ELR (cell line): ENCODE measurements around the gene CLSTN1.

Experiments
- DNase-seq: peaks from one replicate; pipeline ENCODE4 v3.0.0-alpha.2; 2015; ENCODE audit warnings: low read depth

CLSTN1 gene

DNA sequence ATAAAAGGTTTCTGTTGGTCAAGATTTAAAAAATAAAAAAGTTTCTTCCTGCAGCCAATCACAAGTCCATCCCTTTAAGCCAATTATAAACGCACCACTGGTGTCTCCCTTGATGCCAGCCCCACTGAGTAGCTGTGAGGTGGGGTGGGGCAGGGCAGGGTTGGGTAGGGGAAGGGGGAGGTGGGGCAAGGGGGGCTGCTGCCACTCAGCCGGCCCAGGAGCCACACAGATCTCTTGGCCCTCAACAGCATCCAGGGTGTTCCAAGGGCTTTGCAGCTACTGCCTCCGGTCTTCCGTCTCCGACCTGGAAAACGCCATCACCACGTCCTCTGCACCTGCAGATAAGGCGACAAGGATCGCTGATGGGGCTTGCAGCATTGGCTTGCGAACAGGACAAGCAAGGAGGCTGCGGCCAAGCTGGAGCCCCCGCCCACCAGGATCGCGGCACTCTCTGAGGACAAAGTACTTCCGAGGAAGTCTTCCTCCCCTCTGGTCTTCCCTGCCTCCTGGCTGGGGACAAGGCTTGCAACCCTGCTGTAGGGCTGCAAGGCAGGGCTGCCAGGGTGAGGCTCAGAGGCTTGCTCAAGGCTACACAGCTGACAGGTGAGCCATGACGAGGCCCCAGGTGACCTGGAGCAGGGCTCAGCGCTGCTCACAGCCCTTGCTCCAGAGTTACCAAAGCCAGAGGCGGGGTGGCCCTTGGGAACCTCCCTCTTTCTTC, 26.8 kb upstream of the CLSTN1 start:
- no peak for DNase-seq

DNA sequence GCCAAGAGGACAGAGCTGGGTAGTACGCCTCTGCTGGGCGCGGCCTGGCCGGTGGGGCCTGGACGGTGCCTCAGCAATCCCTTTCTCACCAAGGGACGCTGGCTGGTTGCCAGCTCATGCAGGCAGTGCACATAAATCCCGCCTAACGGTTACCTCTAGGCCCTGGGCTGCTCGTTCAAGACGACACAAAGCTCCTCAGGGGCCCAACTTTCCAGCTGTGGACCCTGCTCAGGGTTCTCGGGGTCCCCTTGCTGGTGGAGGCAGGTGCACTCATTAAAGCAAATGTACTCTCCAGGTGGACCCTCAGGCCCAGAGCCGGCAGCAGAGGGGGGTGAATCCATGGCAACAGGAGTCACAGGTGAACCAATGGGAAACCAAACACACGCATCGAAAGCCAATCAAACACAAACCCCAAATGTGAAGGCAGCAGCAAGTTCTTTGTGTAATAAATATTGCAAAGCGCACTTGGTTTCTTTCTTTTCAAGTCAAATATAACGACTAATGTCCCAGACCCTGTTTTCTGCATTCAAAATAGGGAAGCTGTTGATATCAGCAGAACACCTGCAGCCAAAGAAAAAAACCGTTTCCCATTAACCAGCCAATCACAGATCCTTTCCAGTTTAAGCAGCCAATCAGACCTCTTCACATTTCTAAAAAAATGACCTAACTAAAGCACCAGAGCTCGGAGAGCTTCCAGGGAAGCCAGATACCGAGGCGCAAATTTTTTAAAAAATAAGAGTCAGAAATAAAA, 26.1 kb upstream of the CLSTN1 start:
- no peak for DNase-seq

DNA sequence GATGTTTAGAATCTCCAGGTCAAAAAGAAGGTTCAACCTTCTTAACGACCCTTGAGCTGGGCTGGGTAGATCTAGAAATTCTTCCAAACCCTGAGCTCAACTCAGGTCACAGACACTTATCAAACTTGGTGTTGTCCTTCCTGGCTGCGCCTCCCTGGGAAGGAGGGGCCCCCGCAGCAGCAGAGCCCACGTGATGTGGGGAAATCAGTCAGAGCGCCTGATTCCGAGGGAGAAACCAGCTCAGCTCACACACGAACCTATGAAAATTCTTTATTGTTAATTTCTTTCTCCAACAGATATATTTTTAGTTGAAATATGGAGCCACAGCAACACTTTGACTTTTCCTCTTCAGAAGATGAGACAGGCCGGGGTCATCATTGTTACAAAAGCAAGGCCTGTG, 24.3 kb upstream of the CLSTN1 start:
- DNase-seq = no peak

DNA sequence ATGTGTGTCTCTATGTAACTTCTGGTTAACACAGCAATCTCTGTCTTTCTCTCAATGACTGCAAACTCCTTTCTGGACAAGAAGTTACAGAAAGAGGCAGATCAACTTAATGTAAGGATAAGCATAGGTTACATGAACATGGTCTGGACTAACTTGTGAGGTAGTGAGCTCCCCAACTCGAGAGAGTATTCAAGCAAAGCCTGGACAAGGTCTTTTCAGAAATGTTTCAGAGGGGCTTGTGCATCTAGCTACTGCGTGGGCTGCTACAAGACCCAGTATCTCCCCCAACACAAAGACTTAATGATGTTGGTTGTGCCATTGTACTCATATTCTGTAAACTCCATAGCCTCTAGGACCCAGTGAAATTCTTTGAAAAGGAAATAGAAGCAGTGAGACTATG, 23.5 kb upstream of the CLSTN1 start:
- no peak for DNase-seq

DNA sequence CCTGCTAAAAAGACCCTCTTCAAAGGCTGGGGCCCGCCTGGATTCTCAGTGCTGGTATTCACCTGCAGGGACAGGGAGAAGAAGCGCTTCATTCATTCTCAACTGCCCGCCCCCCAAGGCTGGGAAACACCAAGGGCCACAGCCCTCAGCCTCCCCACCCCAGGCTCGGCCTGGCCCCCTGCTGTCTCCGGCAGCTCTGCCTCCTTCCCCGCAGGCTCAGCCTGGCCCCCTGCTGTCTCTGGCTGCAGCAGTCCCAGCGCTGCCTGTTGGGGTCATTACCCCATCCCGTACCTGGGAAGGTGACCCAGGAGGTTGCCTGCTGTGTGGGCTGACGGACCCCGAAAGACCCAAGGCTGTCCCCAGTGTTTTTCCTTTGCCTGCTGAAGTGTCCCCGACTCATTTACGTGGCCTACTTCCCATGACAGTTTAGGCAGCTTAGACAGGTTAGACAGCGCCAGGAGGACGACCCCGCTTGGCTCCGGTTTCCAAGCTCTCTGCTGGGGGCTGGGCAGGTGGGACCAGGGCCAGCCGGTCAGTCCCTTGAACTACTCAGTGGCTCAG, 22.9 kb upstream of the CLSTN1 start:
- DNase-seq = no peak

DNA sequence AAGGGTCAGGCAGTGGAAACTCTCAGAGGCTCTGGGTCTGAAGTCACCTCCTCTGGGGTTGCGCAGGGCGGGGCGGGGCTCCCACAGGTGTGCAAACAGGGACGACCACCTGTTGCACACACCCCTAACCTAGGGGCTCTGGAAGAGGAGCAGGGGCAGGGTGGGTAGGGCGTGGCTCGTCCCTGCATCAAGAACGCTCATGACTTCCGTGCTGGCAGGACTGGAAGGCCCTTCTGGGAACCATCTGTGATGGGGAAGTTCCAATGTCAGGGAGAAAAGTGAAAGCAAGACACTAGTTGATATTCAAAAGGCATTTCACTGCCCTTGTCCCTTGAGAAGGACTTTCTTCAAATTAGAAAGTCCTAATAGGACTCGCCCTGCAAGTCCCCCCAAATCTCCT, 22.1 kb upstream of the CLSTN1 start:
- DNase-seq = no peak

DNA sequence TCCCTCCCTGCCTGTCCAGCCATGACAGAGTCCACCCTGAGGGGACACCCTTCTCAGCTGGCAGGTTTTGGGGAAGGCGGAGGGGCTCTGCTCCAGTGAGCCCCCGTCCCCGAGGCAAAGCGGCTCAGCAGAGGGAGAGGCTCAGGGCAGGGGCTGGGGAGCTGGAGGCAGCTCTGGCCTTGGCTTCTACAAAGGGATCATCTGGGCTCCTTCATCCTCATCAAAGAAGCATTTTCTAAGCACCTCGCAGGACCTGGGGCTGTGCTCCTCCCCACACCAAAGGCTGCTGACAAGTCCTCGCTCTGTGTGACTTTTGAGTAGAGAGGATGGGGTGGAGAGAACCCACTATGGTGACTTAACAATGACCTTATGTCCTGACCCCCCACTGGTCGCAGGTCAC, 21.0 kb upstream of the CLSTN1 start:
- DNase-seq = no peak

DNA sequence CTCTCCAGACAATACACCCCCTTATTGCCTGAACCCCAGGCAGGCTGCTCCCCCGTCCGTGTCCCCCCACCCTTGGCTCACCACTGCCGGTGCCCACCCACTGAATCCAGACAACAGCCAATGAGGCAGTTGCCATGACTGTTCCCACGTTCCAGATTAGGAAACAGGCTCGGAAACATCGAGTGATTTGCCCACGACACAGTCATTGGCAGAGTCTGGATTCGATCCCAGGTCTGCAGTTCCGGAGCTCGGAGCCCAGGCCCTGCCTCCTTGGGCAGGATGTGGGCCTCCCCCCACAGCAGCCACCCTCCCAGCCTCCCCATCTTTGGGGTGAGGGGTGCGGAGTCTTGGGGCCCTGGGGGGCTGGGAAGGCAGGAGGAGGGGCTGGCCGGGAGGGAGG, 20.3 kb upstream of the CLSTN1 start:
- no peak for DNase-seq

DNA sequence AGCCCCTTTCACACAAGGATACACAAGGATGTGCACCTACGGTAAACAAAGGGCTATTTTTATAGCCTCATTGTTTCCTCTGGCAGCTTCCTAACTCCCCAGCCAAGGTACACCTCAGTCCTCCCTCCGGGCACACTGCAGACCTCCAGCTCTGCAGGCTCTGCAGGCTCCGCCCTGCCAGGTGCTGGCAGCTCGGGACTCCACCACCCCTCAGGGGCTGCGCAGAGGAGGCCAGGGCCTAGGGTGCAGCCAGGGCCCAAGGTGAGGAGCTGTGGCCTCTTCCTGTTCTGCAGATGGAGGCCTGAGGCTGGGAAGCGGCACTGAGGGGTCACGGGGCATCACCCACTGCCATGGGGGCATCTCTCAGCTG, 19.8 kb upstream of the CLSTN1 start:
- no peak for DNase-seq

DNA sequence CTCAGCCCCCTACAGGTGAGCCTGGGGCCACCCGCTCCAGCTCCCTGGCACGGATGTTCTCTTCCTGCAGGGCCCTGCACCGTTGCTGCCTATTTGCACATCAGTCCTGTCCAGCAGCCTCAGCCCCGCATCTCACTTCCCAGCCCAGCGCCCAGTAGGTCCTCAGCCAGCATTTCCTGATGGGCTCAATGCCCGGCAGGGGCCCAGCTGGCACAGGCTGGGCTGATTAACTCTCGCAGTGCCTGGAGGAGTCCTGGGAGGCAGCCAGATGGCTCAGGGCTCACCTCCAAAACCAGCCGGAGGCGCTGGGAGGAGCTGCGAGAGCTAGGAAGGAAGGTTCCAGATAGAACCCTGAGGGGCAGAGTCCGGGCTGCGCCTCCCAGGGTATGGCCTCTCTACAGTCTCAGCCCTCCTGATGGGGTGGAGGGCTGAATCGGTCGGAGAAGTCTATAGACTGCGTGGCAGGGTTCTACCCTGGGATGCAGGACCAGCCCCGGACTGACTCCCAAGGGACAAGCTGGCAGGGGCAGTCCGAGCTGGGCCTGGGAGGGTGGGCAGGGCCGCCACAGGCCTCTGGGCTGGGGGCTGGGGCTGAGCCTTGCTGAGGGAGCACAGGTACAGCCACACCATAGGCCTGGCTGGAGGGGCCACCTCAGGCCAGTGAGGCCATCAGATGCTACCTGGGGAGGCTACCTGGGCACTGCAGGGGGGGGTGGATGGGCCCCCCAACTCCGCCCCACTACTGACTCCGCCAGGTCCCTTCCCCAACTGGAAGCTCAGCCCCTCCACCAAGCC, 19.2 kb upstream of the CLSTN1 start:
- DNase-seq = no peak

DNA sequence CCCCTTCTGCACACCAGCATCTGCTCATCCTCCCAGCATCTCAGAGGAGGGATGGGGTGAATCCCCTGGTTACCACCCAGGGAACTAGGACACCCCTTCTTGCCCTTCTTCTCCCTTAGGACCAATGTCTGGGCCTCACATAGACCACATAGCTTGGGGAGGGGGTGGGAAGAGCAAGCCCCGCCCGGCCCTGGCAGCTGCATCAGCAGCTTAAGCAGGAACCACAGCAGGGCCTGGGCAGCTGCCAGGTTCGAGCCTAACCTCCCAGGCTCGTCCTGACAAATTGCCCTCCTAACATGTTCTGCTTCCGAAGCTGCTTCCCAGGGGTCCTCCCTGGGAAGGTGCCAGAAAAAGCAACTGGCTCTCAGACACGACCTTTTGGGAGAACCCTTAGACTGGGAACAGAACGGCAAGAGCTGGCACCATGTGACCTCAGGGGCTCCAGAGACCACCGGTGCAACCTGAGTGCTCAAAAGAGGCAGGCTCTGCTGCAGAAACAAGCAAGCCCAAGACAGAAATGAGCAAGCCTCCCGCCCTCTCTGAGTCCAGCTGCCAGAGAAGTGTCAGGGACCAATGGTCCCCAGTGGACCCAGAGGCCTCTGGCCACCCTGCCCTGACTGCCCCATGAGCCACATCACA, 18.4 kb upstream of the CLSTN1 start:
- no peak for DNase-seq

DNA sequence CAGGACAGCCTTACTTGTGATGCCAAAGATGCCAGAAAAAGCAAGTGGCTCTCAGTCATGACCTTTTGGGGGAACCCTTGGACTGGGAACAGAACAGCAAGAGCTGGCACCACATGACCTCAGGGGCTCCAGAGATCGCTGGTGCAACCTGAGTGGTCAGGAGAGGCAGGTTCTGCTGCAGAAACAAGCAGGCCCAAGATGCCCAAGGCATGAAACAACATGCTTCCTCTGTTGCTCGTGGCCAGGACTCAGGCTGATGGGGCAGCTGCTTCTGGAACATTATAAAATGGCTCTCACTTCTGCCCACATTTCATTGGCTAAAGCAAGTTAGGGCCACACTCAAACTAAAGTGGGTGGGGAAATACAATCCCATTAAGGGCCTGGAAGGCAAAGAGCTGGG, 17.7 kb upstream of the CLSTN1 start:
- DNase-seq = no peak

DNA sequence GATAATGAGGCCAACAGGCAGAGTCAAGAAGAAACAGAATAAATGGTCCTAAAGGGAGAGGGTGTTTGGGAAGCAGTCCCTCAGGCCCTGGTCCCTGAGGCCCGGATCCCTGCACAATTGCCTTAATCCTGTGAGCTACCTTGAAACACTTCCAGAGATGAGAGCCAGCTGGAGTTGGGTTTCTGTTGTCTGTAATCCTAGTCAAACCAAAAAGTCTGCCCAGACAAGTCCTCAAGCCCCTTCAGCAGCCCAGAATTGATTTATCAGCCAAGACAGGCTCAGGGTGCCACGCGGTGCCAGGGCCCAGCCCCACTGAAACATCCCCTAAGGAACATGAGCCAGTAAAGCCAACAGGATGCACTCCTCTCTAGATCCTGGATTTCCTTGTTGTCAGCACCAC, 16.4 kb upstream of the CLSTN1 start:
- no peak for DNase-seq

DNA sequence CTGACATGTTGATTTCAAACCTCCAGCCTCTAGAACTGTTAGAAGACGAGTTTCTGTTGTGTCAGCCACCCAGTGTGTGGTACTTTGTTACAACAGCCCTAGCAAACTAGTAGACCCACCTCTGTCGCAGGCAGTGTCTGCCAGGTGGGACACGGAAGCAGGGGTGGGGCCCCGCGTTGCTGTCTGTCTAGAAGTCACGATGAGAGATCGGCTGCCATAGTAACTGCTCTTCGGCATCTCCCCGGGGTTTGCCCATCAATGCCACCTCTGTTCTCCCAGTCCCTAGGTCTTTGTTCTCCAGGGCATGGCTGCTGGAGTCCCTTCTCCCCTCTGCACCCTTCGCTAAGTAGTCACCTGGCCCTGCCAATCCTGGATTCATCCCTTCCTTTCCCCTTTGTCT, 15.2 kb upstream of the CLSTN1 start:
- no peak for DNase-seq

DNA sequence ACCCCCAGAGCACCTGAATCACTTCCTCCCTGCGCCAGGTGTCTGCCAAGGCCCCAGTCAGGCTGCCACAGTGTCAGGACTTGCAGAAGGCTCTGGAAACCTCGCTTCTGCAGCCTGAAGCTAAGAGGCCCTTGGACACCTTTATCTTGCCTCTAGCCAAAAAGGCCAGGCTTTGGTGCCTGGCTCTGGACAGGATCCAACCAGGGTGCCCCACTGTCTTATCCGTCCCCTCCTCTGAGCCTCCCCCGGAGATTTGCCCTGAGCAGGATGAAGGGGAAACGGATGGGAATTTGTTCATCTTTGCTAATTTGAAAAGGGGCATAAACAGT, 12.8 kb upstream of the CLSTN1 start:
- no peak for DNase-seq

DNA sequence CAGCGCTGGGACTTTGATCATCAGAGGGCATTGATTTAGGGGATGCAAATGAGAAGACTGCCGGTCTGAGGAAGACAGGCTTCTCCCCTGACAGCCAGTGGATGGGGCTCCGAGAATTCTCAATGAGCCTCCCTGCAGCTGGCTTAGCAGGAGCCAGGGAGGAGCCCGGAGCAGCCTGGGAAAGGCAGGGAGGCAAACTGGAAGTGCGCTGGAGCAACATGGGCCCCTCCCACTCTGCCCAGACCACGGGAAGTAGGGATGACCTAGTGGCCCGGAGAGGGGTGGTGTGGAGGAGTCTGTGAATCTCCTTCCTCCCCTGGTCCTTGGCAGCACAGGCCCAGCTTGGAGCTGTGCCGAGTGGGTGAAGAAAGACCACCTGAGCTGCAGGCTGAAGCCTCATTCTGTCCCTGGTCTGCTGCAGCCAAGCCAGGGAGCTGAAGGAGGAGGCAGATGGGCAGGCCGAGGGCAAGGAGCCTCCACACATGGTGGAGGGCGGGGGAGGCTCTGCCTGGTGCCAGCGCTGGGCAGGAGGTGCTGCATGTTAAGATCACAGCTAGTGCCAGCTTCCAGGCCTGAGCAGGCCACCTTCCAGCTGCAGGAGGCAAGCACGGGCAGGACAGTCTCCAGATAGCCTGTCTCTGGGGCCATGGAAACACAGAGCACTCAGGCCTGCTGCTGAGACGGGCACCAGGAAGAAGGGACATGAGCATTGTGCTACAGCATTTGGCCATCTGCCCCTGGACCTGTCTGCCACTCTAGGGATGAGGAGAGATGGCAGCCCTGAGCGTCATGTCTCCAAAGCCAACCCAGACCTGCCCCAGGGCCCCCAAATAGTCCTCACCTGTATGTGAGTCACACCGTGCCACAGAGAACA, 12.2 kb upstream of the CLSTN1 start:
- peak; percentile 17 for DNase-seq

DNA sequence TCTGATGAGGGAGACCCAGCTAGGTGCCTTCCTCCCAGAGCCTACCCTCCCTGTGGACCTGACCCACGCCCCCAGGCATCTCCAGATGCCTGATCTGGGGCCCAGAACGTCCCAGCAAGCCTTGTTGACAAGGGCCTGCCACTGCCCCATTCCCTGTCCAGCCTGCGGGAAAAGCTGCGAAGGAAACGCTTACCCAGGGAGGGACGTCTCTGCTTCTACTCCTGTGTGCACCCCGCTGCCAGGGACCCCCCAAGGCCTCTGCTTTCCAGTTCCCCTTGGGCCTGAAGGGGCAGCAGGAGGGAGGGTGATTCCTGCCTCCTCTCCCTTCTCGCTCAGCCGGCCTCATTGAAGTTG, 11.6 kb upstream of the CLSTN1 start:
- no peak for DNase-seq

DNA sequence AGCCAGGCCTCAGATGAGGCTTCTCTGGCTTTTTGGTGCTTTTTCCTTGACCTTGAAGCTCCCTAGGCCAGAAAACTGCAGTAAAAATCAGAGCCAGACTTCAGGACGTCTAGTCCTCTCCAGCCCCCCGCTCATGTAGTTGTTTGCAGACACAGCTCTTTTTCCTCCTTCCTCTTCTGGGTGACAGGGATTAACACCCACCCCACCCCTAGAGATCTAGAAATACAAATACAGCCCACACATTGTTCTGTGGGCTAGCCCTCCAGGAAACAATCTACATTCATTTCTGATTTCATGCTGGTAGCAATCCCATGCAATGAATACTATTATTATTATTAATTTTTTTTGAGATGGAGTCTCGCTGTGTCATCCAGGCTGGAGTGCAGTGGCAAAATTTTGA, 9.9 kb upstream of the CLSTN1 start:
- no peak for DNase-seq

DNA sequence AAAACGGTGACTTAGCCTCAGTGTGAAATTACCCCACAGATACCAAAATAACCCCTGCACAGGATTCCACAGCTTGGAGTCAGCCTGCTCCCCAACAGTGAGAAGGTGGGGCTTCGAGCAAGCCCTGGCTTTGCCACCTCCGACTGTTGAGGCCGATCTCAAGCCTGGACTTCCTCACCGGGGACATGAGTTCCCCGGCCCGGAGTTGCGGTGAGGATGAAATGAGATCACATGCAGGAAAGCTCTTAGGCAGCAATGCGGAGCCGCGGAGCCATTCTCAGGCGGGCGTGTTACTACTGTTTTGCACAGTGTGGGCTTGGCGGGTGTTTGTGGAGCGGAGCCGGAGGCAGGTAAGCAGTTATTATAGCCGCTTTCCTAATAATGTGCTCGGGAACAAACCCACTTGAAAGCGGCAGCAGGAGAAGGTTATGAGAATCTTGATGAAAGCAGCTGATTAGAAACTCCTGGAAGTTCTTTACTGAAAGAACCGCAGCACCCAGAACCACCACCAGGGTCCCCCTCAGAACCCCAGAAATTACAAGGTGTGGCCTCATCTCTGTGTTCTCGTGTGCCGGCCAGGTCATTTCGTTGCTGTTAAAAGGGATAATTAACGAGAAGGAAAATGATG, 3.9 kb upstream of the CLSTN1 start:
- peak; percentile 33 for DNase-seq

DNA sequence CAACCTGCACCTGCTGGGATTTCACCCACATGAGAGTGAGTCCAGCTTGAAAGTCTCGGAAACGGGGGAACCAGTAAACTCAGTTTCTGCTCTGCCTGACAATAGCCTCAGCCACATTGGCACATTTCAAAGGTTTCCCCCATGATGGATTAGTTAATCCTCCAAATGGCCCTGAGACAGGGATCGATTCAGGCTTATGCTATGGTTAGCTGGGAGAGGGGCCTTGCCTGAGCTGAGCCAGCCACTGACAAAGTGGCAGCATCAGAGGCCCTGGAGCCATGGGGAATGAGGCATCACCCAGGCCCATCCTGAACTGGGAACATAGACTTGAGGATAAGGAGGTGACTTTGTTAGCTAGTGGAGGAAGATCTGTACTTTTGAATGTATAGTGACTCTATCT, 2.9 kb upstream of the CLSTN1 start:
- no peak for DNase-seq

DNA sequence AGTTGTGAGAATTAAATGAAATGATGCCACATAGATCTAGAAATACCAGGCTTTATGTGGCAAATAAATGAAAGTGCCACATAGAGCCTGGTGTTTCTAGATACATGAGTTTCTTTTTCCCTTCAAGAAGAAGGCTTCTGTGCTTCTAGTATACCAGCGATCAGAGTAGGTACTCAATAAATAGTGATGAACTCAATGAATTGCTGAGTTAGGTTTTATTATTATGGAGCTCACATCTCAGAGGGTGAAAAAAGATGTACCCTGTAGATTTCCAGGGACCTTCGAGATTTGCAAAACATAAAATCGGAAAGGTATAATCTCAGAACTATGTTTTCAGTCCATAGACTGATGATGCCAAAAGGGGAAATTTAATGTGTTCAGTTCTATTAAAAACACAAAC, 2.3 kb upstream of the CLSTN1 start:
- no peak for DNase-seq
